Activated gamma-delta T cell treated with anti-CD3 and anti-CD28 coated beads, Interleukin-2, amount 50 U/mL, for 16 hours (primary cell): ENCODE results near the gene RPRD1B.

ENCODE experiments used
- DNase-seq: peaks from one replicate; pipeline ENCODE4 v3.0.0-alpha.2; 2020; ENCODE audit warnings: low read depth

Gene RPRD1B

DNA sequence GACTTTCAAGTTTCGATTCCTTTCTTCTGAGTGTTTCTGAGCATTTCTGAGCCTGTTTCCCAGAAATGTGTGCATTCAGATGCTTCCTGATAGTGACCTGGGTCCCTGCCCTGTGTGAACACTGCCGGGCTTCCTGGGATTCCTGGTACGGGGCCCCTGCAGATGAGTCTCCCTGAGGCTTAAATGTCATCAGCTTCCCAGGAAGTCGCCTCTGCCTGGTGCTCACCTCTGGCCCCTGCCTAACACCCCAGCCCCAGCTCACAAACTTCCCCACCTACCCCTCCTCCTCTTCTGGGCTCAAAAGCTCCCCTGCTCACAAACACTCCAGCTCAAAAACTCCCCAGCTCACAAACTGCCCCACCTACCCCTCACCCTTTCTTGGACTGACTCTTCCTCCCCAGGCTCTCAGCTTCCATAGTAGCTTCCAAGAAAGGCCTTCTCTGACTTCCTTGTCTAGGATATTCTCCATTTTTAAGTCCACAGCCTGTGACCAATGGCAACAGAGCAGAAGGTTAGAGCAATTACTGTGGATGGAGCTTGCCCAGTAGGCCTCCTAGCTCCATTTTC is 89.6 kb downstream of the RPRD1B start:
- no peak for DNase-seq

DNA sequence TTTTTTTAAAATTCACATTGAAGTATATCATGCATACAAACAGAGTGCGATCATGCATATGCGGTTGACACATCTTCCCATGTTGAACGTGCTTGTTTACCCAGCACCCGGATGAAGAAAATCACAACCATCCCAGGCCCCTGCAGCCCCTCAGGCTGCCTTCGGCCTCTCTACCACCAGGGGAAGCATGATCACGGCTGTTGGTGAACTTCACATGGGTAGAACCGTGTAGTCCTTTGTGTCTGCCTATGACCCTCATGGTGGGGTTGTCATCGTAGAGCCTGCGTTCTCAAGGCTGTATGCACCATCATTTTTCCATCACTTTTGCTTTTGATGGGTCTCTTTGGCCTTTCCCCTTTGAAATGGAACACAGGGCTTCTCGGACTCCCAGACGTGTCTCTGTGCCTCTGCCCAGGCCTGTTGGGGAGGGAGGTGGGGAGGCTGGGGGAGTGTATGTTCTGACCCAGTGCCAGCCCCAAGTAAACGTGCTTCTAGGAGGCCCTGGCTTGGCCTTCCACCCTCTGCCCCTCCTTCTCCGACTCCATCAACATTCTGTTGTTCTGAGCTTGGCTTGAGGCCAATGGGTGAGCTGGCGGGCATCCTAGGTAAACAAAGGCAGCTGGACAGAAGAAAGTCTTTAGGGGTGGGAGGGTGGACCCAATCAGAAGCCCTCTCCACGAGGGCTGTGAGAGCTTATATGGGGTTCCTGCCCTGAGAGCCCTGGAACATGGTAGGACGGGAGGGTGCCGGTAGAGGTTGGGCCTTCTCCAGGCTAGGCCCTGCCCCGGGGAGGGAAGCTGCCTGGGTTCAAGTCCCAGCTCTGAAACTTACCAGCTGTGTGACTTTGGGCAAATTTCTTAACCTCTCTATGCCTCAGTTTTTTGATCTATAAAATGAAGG is 91.9 kb downstream of the RPRD1B start:
- no peak for DNase-seq

DNA sequence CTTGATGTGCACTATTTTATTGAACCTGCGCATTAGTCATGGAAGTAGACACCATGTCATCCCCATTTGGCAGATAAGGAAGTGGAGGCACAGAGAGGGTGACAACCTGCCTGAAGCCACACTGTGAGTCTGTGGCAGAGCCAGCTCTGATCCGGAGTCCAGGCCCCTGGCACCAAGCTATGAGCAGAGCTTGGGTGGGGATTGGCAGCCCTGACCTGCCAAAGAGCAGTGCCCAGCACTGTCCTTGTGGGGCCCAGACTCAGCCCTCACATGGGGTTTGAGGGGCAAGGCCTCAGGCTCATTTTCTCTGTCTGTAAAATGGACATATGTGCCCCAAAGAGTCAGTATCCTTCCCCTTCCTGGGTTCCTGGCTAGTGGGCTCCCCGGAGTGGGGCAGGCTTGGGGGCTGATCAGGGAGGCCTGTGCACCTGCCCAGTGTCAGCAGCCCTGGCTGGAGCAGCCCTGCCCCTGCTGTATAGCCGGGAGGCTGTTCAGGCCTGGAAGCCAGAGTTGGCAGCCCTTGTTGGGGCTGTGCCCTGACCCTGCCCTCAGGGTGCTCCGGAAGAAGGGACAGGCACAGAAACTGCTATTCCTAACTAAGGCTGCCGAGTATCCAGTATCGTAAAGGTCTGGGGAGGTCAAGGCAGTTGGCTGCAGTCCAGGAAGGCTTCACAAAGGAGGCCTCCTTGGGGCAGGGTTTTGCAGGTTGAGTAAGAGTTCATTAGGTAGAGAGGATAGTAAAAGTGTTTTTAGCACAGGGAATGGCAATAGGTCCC is 92.8 kb downstream of the RPRD1B start:
- DNase-seq: no peak

DNA sequence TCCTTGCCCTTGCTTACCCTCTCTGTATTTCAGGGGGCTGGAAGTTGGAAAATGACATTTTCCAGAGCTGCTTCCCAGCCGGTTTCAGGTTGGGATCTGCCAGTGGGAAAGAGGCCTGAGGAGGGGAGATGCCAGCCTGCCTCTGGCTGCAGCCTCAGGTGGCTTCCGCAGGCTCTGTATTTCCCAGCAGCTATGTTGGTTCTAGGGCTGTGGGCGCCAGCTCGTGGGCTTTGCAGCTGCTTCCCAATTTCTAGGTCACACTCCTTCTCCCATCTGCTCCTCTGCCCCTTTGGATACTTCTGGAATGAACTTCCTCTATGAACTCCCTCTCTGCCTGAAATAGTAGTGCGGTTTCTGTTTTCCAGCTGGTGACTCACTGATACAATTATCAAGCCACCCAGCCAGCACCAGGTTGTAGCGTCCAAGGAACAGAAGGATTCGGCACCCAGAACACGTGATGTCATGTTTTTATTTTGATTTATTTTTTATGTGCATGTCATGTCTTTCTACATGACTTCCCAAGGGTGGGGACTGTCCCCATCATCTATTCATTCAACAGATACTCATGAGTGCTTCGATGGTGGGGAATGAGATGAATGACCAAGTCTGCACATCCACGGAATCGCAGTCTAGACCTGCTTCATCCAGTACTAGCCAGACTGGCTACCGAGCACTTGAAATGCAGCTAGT is 93.5 kb downstream of the RPRD1B start:
- no peak for DNase-seq

DNA sequence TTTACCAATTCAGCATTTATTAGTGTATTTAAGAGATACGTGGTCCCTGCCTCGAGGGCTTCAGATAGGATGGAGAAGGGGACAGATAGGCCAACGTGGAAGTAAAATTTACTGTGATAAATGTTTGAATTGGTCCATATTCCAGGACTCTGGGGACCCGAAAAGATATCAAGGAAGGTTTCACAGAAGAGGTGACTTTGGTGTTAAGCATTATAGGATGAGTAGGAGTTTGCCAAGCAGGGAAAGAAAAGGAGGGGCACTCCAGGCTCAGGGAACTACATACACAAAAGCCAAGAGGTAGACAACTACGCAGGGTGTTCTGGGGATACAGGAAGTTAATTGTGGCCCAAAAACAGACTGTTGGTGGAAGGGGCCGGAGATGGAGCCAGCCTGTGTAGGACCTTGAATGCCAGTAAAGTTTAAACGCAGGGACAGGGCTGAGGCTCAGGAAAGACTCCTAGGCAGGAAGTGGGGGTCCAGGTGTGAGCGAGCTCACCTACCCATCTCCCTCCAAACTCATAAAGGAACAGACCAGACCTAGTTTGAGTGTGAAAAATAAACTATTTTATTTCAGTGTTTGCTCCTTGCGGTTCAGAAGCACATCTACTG is 94.5 kb downstream of the RPRD1B start:
- no peak for DNase-seq

DNA sequence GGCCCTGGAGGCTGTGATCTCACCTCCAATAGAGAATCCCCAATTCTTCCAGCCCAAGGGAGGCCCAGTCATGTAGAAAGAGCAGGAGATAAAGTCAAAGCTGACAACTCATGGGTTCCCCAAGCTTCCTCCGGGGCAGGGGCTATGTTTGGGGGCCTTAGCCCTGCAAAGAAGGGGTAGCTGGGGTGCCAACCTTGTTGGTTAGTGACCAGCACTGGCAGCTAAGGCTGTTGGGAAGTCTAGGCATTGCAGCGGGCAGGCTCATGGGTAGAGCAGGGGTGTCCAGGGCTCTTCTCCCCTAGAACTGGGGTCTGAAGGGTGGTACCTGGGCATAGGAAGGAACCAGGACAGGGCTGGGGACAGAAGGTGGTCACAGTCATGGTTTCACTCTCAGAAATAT is 95.1 kb downstream of the RPRD1B start:
- no peak for DNase-seq

DNA sequence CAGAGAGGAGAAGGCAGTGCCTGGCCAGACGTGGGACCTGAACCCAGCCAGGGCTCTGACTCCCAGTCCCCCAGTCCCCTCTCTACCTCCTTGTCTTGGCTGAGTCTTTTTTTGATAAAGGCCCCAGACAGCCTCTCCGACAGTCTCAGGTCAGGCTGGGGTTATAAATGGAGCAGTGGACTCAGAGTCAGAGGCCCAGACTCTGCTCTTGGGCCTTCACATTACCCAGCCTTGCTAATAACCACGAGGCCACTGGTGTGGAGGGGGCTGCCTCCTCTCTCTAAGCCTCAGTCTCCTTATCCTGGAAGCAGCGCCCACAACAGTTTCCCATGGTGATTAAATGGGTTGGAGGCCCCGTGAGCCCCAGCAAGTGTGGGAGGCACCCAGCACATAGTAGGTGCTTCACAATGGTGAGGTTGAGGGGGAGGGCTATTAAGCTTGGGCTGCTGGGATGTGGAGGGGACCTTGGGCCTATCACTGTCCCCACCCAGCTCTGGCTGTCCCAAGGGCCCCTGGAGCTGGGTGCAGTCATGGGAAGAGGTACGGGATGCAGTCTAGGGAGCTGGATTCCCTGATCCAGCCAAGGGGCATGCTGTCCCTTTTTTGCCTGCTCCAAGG is 95.8 kb downstream of the RPRD1B start:
- no peak for DNase-seq

DNA sequence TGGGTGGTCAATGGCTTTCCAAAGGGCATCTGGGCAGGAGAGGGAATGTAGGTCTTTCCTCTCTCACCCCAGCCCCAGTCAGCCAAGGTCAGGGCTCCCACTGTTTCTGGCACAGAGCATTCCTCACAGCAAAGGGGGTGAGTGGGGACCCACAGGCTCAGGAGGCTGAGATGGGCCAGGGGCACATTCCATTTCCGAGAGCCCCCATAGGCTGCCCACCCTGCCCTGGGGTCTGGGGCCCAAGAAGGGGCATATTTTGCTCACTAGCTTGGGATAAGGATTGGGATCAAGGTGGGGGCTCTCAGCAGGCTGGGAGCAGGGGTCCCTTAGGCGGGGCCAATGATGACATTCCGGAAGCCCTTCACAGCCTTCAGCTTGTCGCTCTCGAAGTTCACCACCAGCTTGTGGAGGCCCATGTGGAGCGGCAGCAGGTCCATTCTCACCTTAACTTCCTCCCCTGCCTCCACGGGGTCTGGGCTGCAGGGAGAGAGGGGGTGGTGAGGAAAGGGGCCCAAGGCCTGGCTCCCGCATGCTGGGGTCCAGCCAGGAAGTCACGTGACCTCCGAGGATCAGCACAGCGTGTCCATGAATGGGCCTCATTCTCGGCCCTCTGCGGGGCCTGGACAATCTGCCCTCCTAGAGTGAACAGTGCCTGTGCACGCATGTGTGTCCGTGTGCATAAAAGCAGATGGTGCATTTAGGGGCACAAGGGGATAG is 96.5 kb downstream of the RPRD1B start:
- no peak for DNase-seq

DNA sequence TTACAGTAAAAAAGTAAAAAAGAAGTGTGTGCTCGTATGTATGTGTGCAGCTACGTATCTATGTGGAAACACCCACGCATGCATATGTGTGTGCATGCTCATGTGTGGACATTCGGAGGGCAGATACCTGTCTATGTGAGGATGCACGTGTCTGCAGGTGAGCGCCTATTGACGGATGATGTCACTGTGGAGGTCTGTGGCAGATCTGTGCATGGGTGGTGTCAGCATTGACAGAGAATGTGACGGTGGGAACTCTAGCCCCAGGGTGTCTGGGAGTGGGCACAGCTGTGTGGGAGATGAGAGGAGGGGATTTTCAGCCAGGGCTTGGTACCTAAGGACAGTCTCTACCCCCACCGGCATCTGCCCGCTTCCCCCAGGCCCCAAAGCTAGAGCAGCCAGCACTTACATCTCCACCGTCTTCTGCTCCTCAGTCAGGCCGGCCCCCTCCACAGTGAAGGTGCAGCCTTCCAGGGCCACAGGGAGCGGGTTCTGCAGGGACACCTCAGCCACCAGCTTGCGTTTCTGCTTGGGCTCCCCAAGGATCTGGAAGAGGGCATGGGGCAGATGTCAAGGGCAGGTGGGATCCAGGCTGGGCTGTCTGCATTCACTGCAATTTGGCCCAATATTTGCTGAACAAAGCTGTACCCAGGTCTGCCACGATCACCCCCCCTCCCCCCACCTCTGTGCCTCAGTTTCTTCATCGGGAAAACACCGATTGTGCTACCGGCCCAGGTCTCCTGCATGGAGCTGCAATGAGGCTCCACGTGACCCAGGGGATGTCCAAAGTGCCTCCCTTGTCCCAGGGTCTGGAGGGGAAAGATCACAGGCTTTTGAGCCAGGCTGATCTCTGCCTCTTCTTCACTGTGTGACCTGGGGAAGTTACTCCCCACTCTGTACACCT is 97.4 kb downstream of the RPRD1B start:
- DNase-seq: no peak

DNA sequence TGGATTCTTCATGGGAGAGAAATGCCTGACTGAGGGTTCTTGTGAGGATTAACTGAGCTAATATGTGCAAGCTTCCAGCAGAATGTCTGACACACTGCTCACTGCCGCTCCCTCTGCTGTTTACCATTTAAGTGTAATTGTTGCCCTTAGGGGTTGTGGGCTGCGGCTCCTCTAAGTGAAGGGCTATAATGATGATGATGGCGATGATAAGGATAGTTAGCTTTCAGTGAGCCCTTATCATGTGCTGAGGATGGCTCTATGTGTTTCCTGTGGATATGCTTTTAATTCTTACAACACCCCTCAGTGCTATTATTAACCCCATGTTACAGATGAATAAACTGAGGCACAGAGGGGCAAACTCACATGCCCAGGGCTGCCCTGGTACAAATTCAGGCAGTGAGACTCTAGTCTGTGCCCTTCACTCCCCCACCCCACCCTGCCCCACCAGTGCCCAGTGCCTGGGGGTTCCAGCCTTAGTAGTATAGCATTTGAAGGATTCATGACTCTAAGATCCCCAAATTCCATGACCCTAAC is 98.1 kb downstream of the RPRD1B start:
- no peak for DNase-seq

DNA sequence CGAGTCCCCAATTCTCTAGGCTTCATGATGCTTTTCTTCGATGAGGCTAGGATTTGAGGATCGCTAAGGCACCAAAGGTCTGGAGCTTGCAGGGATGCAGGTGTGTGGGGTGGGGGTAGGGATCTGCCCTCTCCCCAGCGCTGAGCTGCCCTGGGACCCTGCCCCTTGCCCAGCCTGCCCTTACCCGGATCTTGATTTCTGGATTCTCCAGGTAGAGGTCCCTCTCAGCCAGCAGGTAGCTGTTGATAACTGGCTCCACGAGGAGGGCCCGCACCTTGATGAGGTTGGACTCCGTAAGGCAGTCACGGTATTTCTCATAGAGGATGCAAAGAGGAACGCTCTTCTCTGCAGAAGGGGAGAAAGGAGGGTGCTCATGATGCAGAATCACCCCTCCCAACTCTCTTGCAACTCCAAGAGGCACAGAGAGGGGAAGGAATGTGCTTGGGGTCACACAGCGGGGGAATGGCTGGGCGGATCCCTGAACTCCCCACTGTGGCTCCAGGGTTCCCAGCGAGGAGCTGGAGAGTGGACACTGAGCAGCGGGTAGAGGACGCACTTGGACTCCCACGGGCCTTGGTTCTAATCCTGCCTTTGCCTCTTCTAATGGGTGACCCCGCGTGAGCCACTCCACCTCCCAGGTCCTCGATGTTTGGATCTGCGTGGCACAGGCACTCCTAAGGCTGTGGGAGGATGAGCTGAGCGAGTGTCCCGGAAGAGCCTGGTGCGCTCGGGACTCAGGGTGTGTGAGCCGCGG is 98.8 kb downstream of the RPRD1B start:
- no peak for DNase-seq

DNA sequence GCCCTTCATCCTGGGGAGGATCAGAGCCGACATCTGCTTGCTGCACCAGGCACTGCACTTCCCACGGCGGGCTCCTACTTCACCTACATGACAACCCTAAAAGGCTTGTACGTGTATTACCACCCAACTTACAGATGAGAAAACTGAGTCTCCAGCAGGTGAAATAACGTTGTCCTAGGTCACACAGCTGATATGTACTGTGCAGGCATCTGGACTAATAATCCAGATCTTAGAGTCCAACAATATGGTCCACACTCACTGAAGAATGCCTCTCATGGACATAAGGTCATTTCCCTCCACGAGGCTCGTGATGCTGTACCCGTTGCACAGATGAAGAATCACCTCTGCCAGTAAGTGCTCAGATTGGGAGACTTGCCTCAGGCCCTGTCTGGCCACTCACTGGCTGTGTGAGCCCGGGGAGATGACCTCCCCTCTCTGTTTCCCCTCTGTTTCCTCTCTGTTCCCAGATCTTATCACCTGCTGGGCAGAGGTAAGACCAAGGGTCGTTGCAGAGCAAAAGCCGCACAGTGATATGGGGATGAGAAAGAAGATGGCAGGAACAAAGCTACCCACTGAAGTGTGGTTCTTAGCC is 99.5 kb downstream of the RPRD1B start:
- DNase-seq: no peak

DNA sequence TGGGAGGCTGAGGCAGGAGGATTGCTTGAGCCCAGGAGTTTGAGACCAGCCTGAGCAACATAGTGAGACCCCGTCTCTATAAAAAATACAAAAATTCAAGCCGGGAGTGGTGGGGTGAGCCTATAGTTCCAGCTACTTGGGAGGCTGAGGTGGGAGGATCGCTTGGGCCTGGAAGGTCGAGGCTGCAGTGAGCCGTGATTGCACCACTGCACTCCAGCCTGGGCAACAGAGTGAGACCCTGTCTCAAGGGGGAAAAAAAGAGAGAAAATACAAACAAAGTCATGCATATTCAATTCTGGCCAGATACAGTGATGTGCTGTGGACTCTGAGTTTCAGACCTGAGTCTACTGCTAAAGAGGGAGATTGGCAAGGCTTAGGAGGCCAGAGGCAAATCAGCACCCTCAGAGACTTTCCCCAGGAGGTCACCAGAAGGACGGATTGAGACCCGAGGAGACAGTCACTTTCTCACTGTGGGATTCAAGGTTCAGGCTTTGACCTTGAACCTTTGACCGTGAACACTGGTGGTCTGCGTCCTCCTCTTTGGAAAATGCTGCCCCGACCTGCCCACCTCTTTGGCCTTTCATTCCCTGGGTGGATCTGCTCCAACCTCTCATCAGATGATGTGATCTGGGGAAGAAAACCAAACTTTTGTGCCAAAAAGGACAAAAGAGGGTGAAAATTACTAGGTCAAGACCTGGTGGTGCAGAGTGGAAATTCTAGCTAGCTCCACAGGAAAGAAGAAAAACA is 100.3 kb downstream of the RPRD1B start:
- DNase-seq: no peak

DNA sequence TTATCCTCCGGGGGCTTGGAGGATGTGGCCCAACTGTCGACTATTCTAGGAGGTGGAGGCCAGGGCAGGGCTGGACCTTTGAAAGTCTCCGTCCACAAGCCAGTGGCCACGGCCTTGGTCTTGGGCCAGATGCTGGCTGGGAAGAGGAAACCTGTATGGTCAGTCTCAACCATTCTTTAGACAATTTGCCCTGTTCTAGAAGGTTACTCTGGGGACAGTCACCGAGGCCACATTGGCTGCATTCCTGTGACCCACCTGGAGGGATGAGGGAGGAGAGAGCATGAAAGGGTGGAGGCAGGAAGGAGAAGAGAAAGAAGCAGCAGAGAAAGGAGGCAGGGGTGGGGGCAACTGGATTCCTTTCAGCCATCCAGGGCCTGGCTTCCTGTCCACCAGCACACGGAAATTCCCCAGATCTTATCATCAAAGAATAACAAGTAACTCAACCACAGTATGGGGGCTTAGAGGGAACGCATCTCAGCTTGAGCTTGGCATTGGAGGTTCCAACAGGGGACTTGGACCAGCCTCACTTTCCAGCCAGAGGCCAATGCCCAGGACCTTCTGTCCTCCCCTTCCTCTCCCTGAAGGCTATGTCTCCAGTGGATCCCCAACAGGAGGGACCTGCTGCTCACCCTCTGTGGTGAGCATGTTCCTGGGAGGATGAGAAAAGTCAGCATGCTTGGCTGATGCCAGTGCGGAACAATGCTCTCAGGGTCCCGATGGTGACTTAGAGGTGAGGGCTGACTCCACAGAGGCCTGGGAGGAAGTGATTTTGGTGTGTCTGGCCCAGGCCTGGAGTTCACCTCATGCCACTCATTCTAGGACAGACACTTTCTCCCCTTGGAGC is 101.1 kb downstream of the RPRD1B start:
- DNase-seq: no peak

DNA sequence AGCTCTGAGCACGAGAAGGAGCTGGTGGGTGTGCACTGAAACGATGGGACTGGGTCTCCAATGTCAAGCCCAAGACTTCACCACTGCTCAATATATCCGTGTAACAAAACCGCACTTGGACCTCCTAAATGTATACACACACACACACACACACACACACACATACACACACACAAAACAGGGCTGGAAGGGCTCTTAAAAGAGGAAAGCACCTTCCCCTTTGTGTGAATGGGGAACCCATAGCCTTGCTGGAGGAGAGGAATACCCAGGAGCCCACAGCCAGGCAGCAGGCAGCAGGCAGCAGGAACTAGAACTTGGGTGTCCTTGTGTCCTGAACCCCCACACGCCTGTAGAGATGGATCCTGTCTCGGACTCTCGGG is 101.7 kb downstream of the RPRD1B start:
- DNase-seq: no peak

DNA sequence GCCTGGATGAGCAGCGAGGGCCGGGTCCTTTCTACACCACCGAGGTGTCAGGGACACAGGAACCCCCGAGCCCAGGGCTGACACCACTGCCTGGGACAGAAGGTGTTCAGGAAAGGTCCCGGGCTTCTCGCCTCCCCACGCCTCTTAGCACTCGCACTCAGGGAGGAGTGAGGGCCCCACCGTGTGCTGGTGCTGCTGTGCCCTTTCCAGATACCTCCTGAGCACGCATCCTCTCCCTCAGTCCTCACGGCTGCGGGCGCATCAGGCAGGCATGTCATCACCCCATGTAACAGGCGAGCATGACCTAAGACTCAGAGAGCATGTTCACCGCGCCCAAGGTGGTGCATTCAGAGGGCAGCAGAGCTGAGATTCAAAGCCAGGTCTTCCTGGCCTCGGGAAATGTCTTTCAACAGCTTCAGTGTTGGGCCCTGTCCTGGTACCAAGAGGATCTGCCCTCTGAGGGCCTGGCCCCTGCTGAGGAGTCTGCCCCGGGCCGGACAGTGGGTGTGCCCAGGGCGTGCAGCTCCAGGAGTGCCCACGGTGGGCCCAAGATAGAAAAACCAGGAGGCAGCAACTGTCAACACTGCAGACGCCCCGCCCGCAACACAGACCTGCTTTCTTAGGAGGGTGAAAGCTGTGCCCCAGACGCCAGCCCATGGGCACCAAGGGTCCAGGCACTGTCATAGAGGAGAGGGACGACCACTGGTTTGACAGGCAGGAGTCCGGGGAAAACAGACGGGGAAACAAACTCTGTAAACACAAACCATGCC is 102.3 kb downstream of the RPRD1B start:
- DNase-seq: no peak
